ENCODE measurements around the gene DMRTA2. TPM values are rescaled to one million over a fixed set of nuclear protein-coding genes. Genes with fewer than 3 reads are reported as not detected.

Gene DMRTA2
- total and polyA plus RNA-seq, 9 of the 15 experiments (the other 6 are each of a cell fraction or from before 2014, with no cell fraction given), result not detected

DNA sequence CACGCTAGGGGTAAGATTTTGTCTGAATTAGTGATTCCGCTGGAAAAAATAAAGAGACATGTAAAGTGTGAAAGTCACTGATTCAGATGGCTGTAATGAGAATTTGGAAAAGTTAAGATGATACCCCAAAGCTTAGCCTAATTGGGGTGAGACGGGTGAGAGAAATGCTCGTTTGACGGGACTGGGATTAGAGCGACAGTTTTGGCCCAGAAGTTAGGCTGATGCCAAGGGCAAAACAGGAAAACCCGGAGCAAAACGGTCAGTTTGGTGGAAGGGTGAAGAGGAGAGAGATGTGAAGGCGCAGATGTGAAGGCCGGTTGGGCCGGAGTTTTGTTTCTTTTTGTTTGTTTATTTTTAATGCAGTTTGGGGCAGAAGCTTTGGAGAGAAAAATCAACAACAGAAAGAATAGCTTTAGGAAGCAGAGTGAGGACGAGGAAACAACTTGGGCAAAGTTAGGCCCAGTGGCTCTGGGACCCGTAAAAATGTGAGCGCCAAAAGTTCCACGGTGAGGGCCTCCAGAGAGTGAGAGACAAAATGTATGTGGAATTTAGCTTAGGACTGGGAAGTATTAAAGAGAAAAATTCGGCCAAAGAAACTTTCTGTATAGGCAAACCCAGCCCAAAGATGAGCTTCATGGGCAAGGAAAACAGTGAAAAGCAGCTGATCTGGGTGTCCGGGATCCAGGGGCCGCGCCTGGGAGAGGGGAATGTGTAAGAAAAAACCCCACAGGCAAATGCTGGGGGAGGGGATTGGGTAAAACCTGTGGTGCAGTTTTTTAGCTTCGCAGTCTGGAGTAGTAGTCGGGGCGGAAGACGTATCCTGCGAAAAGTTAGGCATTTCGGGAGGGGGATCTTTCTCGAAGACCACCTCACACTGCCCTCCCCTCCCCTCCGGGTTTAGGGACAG lies 1.2 kb downstream of the DMRTA2 start (continued):
- no peak for TF ChIP-seq ZNF134 (CRISPR knock-in tag; conservative IDR thresholded peaks at IDR 0.05)
- no peak for TF ChIP-seq RBM34 (IDR thresholded peaks at IDR 0.05; ENCODE audit: borderline replicate concordance, insufficient read depth, low read length)
- no peak for TF ChIP-seq MCM5 (IDR thresholded peaks at IDR 0.05; ENCODE audit: low read depth)
- TF ChIP-seq BRD4 (IDR thresholded peaks at IDR 0.05), result no peak
- no peak for TF ChIP-seq ARID1B (IDR thresholded peaks at IDR 0.05)
- no peak for TF ChIP-seq TRIM25 (IDR thresholded peaks at IDR 0.05; ENCODE audit: borderline replicate concordance)

- 78% methylated on average over 14 of the region's 38 CpGs for WGBS (ENCODE audit: insufficient coverage, low coverage, missing lambda C conversion rate)
- Histone ChIP-seq H3K4me3 (no peak overlapping the region), H3K36me3 (ENCODE audit: control insufficient read depth, insufficient read depth, low read length) (no peaks in the 10 kb centered on the region), H3K4me1 (replicated peaks in 1 of 2; ENCODE audit: control insufficient read depth in 2 of 2, insufficient read depth in 2 of 2, low read length in 2 of 2) (peaks cover 0 to 39% of the 10 kb centered on the region in 2 experiments; a peak in 2 of 5 replicates), H2AFZ (ENCODE audit: low read depth, low read length) (no peak overlapping the region), H3K9me1 (ENCODE audit: control insufficient read depth, insufficient read depth, low read length) (no peaks in the 10 kb centered on the region), H3K9ac (ENCODE audit: insufficient read depth in 1 of 2, low read depth in 2 of 2, low read length in 2 of 2) (no peak overlapping the region), H3K9me3 (replicated peaks; ENCODE audit: control insufficient read depth, insufficient read depth, low read depth, low read length) (no peaks in the 10 kb centered on the region), H3K4me2 (ENCODE audit: insufficient read depth, low read length) (no peak overlapping the region), H3K27ac (ENCODE audit: extremely low read depth, low read depth, low read length) (no peak overlapping the region), H3K79me2 (ENCODE audit: control insufficient read depth, insufficient read depth, low read length) (no peaks in the 10 kb centered on the region), H3K27me3 (ENCODE audit: control insufficient read depth in 2 of 2, insufficient read depth in 2 of 2, low read length in 2 of 2) (peaks cover 78 to 94% of the 10 kb centered on the region in 2 experiments), H4K20me1 (replicated peaks; ENCODE audit: control insufficient read depth, insufficient read depth, low read length) (no peaks in the 10 kb centered on the region)
- ChIA-PET POLR2A (interaction anchor here (0.7 to 1.1 kb wide), 3 partner anchors 8 to 18 kb away, joined by 3 read pairs; no protein-coding TSS in a partner anchor), CTCF (ENCODE audit: low intra/inter-chr PET ratio) (no interaction called here)
- BruUV-seq (replicated peaks), result no TSS peak
- no peak for ATAC-seq
- intact Hi-C loops (cut with micrococcal nuclease), result no loop called here
- no peak for FAIRE-seq
- in situ Hi-C loops (cut with MboI), result no loop called here
- no peak for DNase-seq (ENCODE audit: extremely low read depth in 1 of 4, low spot score in 3 of 4)
- TF ChIP-seq MNT (conservative IDR thresholded peaks at IDR 0.05), result no peak
- TF ChIP-seq, protein P1, sequence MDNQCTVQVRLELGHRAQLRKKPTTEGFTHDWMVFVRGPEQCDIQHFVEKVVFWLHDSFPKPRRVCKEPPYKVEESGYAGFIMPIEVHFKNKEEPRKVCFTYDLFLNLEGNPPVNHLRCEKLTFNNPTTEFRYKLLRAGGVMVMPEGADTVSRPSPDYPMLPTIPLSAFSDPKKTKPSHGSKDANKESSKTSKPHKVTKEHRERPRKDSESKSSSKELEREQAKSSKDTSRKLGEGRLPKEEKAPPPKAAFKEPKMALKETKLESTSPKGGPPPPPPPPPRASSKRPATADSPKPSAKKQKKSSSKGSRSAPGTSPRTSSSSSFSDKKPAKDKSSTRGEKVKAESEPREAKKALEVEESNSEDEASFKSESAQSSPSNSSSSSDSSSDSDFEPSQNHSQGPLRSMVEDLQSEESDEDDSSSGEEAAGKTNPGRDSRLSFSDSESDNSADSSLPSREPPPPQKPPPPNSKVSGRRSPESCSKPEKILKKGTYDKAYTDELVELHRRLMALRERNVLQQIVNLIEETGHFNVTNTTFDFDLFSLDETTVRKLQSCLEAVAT (IDR thresholded peaks at IDR 0.05), result no peak
- TF ChIP-seq E4F1 (CRISPR knock-in tag; IDR thresholded peaks at IDR 0.05; ENCODE audit: borderline replicate concordance), result no peak
- TF ChIP-seq E2F3 (CRISPR knock-in tag; IDR thresholded peaks at IDR 0.05), result no peak
- TF ChIP-seq BCOR (IDR thresholded peaks at IDR 0.05), result no peak
- no peak for TF ChIP-seq GTF2F1 (IDR thresholded peaks at IDR 0.05; ENCODE audit: low read depth, low read length)
- TF ChIP-seq ZNF586 (CRISPR knock-in tag; conservative IDR thresholded peaks at IDR 0.05), result no peak
- TF ChIP-seq ZNF707 (CRISPR knock-in tag; conservative IDR thresholded peaks at IDR 0.05), result no peak
Measured at GRCh38 chr1:50421366-50421748, 1.9 kb downstream of the DMRTA2 start.
